Adrenal gland (tissue), 5 donors: ENCODE measurements around the gene VWA3A.

ENCODE experiments used
- CTCF ChIP-seq, 6 experiments: fragments of 450-650 bp in 4 of 6; fragments of 200-600 bp in 2 of 6; sonication (generic) in 1 of 6; IDR thresholded peaks; 1 replicate in 5 of 6; 2 replicates in 1 of 6; pipeline versions ENCODE4 v1.5.1 to v1.8.0; 2016 to 2021; ENCODE audit warnings: antibody characterized with exemption in 6 of 6, mild to moderate bottlenecking in 2 of 6, moderate library complexity in 1 of 6
- POLR2A ChIP-seq, 2 donors: fragments of 450-650 bp; IDR thresholded peaks; one replicate each; pipeline ENCODE4 v1.6.1; 2017; ENCODE audit warnings: antibody characterized with exemption in 2 of 2, mild to moderate bottlenecking in 2 of 2, moderate library complexity in 1 of 2
- donor health status: DM: no; HTN: no; CAD: no.

GRCh38 chr16:22053921-22054341 lies 38.4 kb upstream of the VWA3A start:
- no peak for TF ChIP-seq CTCF (IDR thresholded peaks at IDR 0.05)
- no peak for TF ChIP-seq POLR2A (IDR thresholded peaks at IDR 0.05)
